ENCODE measurements around the gene MEIS2.

The MEIS2 gene

GRCh38 chr15:37100109-37100965 is at the start of gene MEIS2:
Gene MEIS2, minus strand, starts transcription at chr15:37100549. Its CDS starts 1,083 bp downstream, at chr15:37099466.
- peak; percentile 88 for DNase-seq (ENCODE audit: low read depth)

- no peak for DNase-seq (ENCODE audit: low read depth)
These were observed 48.8 kb upstream of the MEIS2 start for GRCh38 chr15:37149146-37149545.

GRCh38 chr15:37148714-37149113 is 48.4 kb upstream of the MEIS2 start:
- no peak for DNase-seq (ENCODE audit: low read depth)

- no peak for DNase-seq (ENCODE audit: low read depth)
These were observed 43.0 kb upstream of the MEIS2 start for GRCh38 chr15:37143351-37143750.

- no peak for DNase-seq (ENCODE audit: low read depth)
These were observed 42.0 kb upstream of the MEIS2 start for GRCh38 chr15:37142371-37142770.

GRCh38 chr15:37140531-37141058 is 40.2 kb upstream of the MEIS2 start:
- DNase-seq (ENCODE audit: low read depth): no peak

- no peak for DNase-seq (ENCODE audit: low read depth)
These were observed 38.4 kb upstream of the MEIS2 start for GRCh38 chr15:37138591-37139215.

GRCh38 chr15:37137221-37137620 is 36.9 kb upstream of the MEIS2 start:
- no peak for DNase-seq (ENCODE audit: low read depth)

GRCh38 chr15:37136666-37137065 is 36.3 kb upstream of the MEIS2 start:
- no peak for DNase-seq (ENCODE audit: low read depth)

- DNase-seq (ENCODE audit: low read depth): no peak
These were observed 34.9 kb upstream of the MEIS2 start for GRCh38 chr15:37135225-37135624.

GRCh38 chr15:37134699-37135131 is 34.4 kb upstream of the MEIS2 start:
- peak; percentile 29 for DNase-seq (ENCODE audit: low read depth)

GRCh38 chr15:37134244-37134643 is 33.9 kb upstream of the MEIS2 start:
- DNase-seq (ENCODE audit: low read depth): no peak

- DNase-seq (ENCODE audit: low read depth): peak; percentile 18
These were observed 33.3 kb upstream of the MEIS2 start for GRCh38 chr15:37133602-37134001.

GRCh38 chr15:37132826-37133417 is 32.6 kb upstream of the MEIS2 start:
- DNase-seq (ENCODE audit: low read depth): no peak

GRCh38 chr15:37131621-37132020 is 31.3 kb upstream of the MEIS2 start:
- DNase-seq (ENCODE audit: low read depth): no peak

GRCh38 chr15:37130356-37130755 is 30.0 kb upstream of the MEIS2 start:
- no peak for DNase-seq (ENCODE audit: low read depth)

- no peak for DNase-seq (ENCODE audit: low read depth)
These were observed 24.8 kb upstream of the MEIS2 start for GRCh38 chr15:37125143-37125542.

- no peak for DNase-seq (ENCODE audit: low read depth)
These were observed 24.0 kb upstream of the MEIS2 start for GRCh38 chr15:37124331-37124730.

GRCh38 chr15:37122703-37123102 is 22.4 kb upstream of the MEIS2 start:
- no peak for DNase-seq (ENCODE audit: low read depth)

GRCh38 chr15:37121492-37121891 is 21.1 kb upstream of the MEIS2 start:
- no peak for DNase-seq (ENCODE audit: low read depth)

GRCh38 chr15:37117030-37117429 is 16.7 kb upstream of the MEIS2 start:
- DNase-seq (ENCODE audit: low read depth): no peak

- no peak for DNase-seq (ENCODE audit: low read depth)
These were observed 15.2 kb upstream of the MEIS2 start for GRCh38 chr15:37115538-37115937.
